HG02970 (cell line): ENCODE results near the gene ACTL6B.
"Not testable (repeated sequence)": the region's sequence is repeated elsewhere in the genome, so short reads cannot be mapped to it uniquely, and the experiment has no call there.

ENCODE experiments used
- ATAC-seq: cut with Tn5 transposase; IDR thresholded peaks from one replicate; pipeline ENCODE4 v1.9.1; 2021; ENCODE audit warnings: mild to moderate bottlenecking, moderate library complexity, moderate number of reproducible peaks; ENCODE audit not compliant: unreplicated experiment, low FRiP score

The ACTL6B gene

DNA sequence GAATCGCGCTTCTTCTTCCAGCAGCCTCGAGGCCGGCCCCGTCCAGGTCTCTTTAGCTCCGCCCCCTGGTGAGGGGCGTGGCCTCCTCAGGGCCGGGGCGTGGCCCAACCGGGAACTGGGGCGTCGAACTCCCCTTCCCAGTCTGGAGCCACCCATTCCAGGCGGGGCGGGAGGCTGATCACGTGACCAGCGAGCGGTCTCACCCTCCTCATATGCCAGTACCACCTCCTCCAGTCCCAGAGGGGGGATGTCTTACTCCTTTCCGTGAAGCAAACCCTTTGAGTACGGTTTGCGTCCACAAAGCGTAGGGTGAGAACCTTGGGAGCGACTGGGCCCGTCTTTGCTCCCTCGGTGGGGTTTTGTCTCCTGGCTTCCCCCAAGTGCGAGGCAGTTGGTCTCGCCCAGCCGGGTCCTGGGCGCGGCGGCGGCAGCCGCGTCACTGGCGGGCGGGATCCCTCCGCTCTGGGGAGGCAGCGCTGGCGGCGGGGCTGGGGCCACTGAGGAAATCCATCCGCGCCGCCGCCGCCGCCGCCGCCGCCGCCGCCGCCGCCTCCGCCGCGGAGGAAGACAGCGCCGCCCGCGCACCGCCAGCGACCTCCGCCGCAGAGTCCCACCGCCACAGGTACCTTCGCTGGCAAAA is 17.2 kb upstream of the ACTL6B start, which contains the start of gene GNB2:
Gene GNB2, plus strand, starts transcription at position 439 of the 640 bp plus-strand sequence. CDS start 2,526 bp downstream, outside the sequence.
- ATAC-seq = peak; percentile 58

DNA sequence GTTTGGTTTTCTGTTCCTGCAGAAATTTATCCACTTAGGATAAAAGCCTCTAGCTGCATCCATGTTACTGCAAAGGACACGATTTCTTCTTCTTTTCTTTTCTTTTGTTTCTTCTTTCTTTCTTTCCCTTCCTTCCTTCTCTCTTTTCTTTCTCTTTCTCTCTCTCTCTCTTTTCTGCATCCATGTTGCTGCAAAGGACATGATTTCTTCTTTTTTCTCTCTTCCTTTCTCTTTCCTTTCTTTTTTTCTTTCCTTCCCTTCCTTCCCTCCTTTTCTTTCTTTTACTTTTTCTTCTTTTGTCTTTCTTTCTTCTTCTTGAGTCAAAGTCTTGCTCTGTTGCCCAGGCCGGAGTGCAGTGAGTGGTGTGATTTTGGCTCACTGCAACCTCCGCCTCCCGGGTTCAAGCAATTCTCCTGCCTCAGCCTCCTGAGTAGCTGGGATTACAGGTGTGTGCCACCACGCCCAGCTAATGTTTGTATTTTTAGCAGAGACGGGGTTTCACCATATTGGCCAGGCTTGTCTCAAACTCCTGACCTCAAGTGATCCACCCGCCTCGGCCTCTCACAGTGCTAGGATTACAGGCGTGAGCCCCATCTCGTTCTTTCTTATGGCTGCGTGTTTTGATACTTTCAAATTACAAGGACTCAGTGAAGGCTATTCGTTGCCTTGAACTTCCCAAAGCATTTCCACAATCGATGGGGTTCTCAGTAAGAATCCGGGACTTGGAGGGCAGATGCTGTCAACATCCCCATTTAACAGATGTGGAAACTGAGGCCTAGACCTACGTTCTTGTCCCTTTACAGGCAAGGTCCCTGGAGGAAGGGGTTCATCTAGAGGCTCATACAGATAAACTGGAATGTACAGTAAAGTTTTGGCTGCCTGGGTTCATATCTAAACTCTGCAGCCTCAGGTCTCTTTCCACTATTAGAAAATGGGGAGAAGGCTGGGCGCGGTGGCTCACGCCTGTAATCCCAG is 15.4 kb upstream of the ACTL6B start:
- ATAC-seq = no peak

DNA sequence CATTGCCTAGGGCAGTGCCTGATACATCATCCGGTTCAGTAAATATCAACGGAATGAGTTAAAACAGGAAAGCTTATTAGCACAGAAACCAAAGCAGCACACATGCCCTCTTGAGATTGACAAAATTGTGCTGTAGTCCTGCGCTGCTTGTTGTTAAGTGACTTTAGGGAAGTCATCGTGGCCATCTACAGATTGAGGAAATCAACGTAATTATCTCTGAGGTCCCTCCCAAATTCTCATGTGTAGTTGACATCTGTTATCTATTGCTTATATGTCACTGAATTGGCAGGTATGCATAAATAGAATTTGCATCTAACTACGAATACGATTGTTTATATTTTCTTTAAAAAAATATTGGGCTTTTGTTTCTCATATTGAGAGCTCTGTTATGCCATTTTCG is 13.8 kb upstream of the ACTL6B start:
- ATAC-seq = no peak

DNA sequence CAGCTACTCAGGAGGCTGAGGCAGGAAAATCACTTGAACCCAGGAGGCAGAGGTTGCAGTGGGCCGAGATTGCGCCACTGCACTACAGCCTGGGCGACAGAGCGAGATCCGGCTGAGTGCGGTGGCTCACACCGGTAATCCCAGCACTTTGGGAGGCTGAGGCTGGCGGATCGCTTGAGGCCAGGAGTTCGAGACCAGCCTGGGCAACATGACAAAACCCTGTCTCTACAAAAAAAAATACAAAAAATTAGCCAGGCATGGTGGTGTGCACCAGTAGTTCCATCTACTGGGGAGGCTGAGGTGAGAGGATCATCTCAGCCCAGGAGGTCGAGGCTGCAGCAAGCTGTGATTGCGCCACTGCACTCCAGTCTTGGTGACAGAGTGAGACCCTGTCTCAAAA is 12.9 kb upstream of the ACTL6B start:
- ATAC-seq = not testable (repeated sequence)

DNA sequence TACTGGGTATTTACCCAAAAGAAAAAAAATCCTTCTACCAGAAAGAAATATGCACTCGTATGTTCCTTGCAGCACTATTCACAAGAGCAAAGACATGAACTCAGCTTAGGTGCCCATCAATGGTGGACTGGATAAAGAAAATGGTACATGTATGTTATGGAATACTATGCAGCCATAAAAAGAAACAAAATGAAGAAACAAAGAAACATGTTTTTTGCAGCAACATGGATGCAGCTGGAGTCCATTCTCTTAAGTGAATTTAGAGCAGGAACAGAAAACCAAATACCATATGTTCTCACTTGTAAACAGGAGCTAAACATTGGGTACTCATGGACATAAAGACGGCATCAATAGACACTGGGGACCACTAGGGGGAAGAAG is 11.8 kb upstream of the ACTL6B start:
- no peak for ATAC-seq

DNA sequence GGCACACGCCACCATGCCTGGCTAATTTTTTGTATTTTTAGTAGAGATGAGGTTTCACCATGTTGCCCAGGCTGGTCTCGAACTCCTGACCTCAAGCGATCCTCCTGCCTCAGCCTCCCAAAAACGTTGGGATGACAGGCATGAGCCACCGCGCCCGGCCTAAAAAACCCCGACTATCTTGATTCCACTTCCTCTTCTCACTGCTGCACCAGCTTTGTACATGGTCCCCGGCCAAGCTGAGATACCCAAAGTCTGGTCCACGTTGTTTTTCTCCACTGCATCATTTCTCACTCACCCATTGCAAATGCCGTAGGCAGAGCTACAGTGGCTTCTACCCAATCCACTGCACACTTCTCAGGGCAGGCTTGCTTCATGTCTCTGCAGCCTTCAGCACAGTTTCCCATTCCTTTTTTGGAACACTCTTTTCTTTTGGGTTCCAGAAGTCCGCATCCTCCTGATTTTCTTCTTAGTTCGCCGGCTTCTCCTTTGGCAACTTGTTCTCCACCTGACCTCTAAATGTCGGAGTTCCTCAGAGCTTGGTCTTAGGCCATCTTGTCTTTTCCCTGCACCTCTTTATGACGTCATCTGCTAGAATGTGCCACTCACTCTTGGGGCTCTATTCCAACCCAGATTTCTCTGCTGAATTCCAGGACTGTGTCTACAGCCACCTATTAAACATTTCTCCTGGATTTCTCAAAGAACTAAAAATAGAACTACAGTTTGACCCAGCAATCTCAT is 11.3 kb upstream of the ACTL6B start:
- no peak for ATAC-seq

DNA sequence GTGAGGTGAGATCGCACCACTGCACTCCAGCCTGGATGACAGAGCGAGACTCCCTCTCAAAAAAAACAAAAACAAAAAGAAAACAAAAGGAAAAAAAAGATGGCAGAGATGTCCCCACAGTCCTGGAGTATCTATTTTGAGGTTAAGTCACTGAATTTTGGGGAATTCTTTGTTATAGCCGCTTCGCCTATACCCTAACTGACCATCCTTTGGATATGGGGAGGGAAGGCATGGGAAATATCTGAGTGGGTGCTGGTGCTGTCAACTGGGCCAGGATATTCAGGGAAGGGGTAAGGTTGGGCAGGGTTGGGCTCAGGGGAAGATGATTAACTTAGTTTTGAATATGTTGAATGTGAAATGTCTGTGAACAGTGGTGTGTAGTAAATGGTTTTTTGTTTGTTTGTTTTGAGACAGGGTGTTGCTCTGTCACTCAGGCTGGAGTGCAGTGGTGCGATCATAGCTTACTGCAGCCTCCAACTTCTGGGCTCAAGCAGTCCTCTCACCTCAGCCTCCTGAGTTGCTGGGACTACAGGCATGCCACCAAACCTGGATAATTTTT is 9.0 kb upstream of the ACTL6B start:
- no peak for ATAC-seq

DNA sequence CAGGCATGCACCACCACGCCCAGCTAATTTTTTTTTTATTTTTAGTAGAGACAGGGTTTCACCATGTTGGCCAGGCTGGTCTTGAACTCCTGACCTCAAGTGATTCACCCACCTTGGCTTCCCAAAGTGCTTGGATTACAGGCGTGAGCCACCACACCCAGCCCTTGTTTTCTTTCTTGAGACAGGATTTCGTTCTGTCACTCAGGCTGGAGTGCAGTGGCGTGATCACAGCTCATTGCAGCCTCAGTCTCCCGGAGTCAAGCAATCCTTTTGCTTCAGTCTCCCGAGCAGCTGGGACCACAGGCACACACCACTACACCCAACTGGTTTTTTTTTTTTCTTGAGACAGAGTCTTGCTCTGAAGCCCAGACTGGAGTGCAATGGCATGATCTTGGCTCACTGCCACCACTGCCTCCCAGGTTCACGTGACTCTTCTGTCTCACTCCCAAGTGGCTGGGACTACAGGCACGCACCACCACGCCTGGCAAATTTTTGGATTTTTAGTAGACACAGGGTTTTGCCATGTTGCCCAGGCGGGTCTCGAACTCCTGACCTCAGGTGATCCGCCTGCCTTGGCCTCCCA is 6.0 kb upstream of the ACTL6B start:
- not testable (repeated sequence) for ATAC-seq

DNA sequence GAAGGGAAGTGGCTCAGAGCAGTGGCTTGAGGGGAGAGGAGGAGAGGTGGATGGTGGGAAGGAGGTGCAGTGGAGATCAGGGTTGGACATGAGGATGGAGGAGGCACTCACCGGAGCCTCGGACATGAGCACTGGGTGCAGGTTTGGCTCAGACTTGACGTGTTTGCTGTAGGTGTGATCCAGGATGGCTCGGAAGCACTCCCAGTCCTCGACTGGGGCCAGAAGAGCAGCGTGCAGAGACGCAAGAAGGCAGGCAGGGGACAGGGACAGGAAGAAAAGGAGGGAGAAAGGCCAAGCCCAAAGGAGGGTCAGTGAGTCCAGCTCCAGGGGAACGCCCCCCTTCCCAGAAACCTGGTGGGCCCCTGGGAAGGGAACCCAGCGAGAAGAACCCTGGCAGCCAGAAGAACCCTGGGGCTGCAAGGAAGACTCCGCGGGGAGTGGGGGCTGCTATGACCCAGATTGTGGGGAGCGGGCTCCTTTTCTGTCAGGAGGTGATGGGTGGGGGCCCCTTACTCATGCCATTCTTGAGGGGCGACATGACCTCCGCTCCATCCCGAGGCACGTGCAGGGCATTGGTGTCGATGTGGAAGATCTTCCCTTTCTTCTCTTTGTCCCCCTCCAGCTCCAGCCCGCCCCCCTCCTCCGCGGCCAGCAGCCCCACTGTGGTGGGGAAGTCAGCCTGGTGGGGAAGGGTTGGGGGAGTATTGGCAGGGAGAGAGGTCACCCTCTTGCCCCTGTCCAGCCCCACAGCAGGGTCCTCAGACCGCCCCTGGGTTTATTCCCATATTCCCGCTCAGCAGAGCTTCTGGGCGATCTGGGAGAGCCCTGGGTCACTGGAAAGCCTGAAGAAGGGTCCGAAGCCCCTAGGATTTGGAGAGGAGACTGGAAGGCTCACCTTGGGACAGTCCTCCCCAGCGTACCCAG is 1.1 kb downstream of the ACTL6B start:
- ATAC-seq = no peak

DNA sequence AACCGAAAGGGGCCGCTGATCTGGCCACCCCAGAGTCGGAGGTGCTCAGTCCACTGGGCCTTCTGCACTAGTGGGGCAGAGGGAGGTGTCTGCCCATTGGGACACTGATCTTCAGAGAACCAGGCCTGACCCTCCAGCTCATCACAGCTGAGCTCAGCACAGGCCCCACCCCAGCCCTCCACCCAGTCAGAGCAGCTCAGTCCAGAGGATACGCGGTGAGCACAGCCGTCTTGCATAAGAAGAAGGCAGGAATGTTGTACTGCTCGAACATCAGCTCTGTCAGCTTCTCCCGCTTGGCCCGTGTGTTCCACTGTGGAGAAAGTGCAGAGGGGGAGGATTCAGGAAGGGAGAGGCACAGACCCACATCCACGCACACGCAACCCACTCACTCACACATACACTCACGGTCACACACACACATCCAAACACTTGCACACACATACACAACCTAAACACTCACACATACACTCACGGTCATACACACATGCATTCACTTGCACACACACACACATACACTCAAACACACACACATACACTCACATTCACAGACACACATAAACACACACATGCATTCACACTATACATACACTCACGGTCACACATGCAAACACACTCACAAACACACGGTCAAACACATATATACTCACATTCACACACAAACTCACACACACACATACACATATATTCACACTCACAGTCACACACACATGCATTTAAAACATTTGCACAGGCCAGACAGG is 6.3 kb downstream of the ACTL6B start:
- ATAC-seq = no peak

DNA sequence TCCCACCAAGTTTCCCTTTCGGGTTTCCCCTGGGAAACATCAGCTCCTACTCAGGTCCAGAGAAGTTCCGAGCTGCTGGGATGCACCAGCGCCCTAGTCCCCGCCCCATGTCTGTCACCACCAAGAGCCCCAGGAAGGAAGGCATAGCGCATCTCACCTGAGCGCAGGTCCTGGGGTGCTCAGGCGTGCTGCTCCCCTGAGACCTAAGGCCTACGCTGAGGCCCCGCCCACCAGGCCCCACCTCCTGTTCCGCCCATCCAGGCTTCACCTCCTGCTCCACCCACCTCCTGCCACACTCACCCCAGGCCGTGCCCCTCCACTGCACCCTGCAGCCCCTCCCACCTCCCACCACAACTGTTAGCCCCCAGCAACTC is 13.7 kb downstream of the ACTL6B start:
- no peak for ATAC-seq

DNA sequence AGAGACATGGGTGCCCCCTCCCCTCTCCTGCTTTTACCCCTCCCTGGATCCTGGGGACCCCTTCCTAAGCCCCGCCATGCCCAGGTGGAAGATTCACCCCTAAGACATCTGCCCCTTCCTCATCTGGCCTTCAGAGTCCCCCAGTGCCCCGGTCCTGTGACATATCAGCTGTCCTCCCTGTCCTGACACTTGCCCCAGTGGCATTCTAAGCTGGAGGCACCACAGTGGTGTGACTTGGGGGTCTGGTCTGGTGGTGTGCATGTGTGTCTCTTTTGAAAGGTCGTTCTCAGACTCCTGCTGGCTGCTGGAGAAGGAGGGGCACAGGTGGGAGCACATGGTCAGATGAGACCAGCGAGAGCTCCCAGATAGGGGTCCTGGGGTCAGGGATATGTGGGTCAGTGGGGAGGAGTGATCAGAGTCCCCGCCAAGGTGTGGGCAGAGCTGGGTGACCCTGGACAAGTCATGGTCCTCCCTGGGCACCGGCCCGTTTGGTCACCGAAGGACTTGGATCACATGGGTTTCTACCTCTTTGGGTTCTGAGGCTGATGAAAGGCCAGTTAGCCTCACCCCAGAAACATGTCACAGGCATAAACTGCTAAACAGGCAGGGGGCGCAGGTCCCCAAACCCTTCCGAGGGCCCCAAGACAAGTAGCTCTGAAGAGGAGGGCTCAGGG is 14.3 kb downstream of the ACTL6B start:
- ATAC-seq = no peak

DNA sequence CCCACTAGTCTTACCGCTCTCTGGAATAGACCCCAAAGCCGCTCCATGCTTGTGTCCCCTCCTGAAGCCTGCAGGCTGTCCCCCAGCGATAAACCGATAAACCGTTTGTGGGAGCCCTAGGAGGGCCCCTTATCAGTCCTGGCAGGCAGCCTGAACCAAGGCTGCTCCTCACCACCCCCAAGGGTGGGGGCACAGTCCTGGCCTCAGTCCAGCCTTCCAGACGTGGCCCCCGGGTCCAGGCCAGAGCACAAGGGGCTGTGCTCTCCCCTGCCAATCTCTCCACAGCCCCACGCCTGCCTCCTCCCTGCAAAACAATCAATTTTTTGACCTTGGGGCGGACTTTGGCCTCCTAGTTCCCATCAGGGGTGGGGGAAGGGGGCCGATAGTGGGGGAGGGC is 14.8 kb downstream of the ACTL6B start, which contains the start of gene TFR2:
Gene TFR2, minus strand, starts transcription at position 90 of the 397 bp plus-strand sequence. Its CDS starts 43 bp downstream, at position 47.
- no peak for ATAC-seq

DNA sequence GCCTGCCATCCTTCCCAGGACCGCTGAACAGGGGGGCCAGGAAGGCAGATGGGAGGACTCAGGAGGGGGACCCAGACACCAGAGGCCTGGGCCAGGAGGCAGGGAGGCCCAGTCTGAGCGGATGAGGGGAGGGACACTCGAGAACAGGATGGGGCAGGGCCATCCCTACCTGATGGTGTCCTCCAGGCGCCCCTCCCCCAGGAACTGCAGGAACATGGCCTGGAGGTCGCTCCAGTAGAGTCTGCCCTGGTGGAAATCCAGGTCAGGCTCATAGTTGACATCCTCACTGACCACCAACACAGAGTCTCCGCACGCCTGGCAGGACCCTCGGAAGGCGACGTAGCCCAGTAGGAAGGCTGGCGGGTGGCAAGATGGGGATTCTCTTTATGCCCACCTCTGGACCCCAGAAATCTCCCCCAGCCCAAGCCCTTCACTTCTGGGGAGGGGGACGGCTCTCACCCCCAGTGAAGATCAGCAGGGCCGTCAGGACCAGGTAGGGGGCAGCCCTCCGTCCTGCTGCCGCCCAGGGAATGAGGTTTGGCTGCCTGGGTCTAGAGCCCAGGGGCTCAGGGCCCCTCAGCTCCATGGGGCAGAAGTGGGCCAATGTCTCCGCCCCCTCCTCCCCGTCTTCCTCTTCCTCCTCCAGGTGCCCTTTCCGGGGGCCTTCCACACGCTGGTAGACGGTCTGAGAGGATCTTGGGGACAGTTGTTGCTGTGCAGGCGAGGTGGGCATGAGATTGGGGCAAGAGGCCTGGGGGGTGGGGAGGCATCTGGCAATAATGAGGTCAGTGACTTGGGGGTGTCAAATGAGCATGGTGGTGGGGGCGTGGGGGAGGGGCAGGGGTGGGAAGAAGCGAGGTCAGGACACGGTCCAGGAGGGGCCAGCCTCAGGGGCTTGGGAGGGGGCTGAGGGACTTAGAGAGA is 15.5 kb downstream of the ACTL6B start:
- no peak for ATAC-seq

DNA sequence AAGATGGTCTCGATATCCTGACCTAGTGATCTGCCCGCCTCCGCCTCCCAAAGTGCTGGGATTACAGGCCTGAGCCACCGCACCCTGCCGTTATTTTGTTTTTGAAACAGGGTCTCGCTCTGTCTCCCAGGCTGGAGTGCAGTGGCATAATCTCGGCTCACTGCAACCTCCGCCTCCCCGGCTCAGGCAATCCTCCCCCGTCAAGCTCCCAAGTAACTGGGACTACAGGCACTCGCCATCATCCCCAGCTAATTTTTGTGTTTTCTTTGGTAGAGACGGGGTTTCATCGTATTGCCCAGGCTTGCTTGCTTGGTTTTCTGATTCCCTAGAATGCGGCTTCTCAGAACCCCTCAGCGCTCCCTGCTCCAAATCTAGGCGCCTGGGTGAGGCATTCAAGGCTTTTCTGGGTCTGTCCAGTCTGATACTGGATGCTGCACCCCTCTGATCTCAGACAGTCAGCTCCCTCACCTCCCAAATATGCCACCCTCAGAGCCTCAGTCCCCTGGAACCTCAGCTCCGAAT is 16.2 kb downstream of the ACTL6B start:
- no peak for ATAC-seq

DNA sequence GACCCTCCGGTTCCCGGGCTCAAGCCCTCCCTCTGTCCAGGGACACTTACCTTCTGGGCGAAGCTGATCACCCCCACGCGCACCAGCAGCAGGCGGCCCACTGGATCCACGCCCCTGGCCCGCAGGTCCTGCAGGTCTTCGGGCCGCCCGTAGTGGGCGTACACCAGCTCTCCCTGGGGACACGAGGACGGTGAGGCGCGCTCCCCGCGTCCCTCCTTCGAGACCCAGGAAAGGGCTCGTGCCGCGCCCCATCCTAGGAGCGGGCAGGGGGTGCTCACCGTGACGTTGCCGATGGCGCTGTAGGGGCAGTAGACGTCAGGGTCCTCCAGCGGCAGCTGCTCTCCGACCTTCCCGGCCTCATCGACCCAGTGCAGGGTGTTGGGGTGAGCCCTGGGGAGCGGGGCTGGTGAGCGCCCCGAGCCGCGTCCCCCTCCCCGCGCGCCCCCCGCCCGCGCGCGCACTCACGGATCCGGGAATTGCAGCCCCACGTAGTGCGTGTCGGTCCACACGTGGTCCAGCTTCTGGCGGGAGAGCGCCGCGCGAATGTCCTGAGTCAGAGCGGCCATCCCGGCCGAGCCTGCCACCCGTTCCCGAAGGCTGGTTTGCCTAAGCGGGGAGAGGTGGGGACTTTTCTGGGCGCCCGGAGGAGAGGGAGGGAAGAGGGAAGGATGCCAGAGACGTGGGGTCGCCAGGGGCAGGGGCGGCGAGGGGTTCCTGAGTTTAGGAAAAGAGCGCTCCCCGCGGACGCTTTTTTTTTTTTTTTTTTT is 23.1 kb downstream of the ACTL6B start:
- no peak for ATAC-seq
